Large intestine (tissue), 3 donors: ENCODE results near the gene MGAT3. TPM values are rescaled to one million over a fixed set of nuclear protein-coding genes. Genes with fewer than 3 reads are reported as not detected.
A peak's percentile ranks its signal among the peaks of the same experiment; 100 is the strongest.

Experiments
- DNase-seq, 2 donors: peaks; one replicate each; pipeline versions ENCODE4 v3.0.0 to v3.0.0-alpha.2; 2013
- H3K27ac ChIP-seq: one replicate; pipeline ENCODE4 v1.5.1; 2013; ENCODE audit warnings: low read length
- H3K27me3 ChIP-seq: 2 replicates; pipeline ENCODE4 v1.6.1; 2013; ENCODE audit warnings: low read length; ENCODE audit not compliant: control insufficient read depth, insufficient read depth
- H3K36me3 ChIP-seq: 2 replicates; pipeline ENCODE4 v1.6.1; 2013; ENCODE audit warnings: low read length; ENCODE audit not compliant: control insufficient read depth, insufficient read depth
- H3K4me1 ChIP-seq: one replicate; pipeline ENCODE4 v1.6.1; 2013; ENCODE audit warnings: low read length; ENCODE audit not compliant: control insufficient read depth, insufficient read depth
- H3K4me3 ChIP-seq: one replicate; pipeline ENCODE4 v1.5.1; 2013; ENCODE audit warnings: low read length
- H3K9me3 ChIP-seq: one replicate; pipeline ENCODE4 v1.6.1; 2013; ENCODE audit warnings: mild to moderate bottlenecking, low read depth, low read length, moderate library complexity; ENCODE audit not compliant: control insufficient read depth
- WGBS: methylation state at CpG from one replicate; pipeline ENCODE4 v1.1.5; 2013; ENCODE audit warnings: low lambda C conversion rate; ENCODE audit not compliant: insufficient coverage; 5-methylcytosine and 5-hydroxymethylcytosine counted together
- polyA plus RNA-seq: library from polyadenylated mRNA; unstranded; fragments of 120-200 nt; gene quantifications from one replicate; pipeline ENCODE4 v1.2.1, GENCODE V29; 2013

The MGAT3 gene
- polyA plus RNA-seq, 1 donor: 24.1 TPM

DNA sequence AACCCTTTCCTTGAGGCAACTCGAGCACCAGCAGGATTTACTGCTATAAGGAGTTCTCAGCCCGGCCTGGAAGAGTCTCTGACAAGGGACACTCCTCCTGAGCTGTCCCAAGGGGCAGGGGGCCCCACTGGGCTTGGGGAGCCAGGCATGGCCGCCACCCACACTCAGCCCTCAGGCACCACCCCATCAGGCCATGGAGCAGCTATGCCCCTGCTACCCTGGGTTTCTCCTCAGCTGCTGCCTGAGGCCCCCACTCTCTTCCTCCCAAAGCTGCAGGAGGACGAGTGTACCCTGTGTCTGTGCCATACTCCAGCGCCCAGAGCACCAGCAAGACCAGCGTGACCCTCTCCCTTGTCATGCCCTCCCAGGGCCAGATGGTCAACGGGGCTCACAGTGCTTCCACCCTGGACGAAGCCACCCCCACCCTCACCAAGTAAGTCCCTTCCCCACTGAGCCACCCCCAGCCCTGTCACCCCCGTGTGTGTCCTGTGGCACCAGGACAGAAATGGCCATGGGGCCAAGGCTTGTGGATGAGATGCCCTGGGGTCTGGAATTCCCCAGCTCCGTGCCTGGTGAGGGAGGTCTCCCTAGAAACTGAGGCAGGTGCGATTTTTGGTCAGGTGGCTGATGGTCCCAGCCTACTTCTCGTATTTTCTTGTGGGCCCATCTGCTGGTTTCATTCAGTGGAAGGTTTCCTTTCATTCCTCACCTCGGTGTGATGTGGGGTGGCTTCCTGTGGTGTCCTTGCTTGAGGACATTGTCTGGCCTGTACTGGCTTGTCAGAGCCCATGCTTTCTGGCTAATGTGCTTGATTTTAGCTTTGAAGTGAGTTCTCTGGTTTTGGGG lies 28.8 kb upstream of the MGAT3 start:
- Histone ChIP-seq H3K4me1 (no peaks in the 10 kb centered on the region), H3K9me3 (no peaks in the 10 kb centered on the region), H3K4me3 (no peak overlapping the region), H3K36me3 (peaks cover 73% of the 10 kb centered on the region), H3K27me3 (no peaks in the 10 kb centered on the region), H3K27ac (no peak overlapping the region)
- WGBS: no CpG with 5 or more reads among the region's 13 CpGs
- DNase-seq: no peak

DNA sequence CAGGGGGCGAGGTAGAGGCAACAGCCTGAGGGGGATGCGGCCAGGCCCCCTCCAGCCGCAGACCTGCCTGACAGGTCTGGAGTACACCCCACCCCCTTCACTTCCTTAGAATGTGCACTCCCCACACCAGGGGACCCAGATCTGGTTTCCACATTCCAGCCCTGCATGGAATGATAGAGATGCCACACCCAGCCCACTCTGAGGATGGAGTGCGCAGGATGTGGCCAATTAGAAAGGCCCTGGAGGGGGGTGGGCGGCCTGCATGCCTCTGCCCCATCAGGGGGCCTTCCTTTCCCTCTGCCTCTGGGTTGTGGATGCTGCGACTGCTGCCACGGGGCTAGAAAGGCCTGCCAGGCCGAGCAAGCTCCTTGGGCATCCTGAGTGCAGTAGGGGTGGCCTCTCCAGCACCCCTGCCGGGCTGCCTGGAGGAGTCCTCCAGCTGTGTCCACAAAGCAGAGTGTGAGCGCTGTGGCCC lies 28.2 kb upstream of the MGAT3 start:
- Histone ChIP-seq H3K9me3 (no peaks in the 10 kb centered on the region), H3K4me1 (no peaks in the 10 kb centered on the region), H3K27me3 (no peaks in the 10 kb centered on the region), H3K4me3 (no peak overlapping the region), H3K27ac (no peak overlapping the region), H3K36me3 (peaks cover 75% of the 10 kb centered on the region)
- no CpG with 5 or more reads among the region's 10 CpGs for WGBS
- DNase-seq: no peak

DNA sequence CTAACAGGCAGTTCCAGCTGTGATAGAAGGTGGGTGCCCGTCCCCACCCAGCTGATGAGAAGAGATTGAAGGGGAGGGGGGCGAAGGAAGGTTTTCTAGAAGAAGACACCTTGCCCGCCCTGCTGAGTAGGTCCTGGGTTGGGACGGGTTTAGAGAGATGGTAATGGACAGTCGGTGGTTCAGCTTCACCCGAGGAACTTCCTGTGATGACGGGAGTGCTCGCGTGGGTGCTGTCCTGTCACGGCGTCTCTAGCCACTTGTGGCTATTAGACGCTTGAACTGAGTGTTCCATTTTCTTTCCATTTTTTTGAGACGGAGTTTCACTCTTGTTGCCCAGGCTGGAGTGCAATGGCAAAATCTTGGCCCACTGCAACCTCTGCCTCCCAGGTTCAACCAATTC lies 27.6 kb upstream of the MGAT3 start:
- no peak for DNase-seq
- H3K4me1 ChIP-seq: no peaks in the 10 kb centered on the region
- no peaks in the 10 kb centered on the region for H3K27me3 ChIP-seq
- peaks cover 74% of the 10 kb centered on the region for H3K36me3 ChIP-seq
- H3K4me3 ChIP-seq: no peak overlapping the region
- H3K9me3 ChIP-seq: no peaks in the 10 kb centered on the region
- no peak overlapping the region for H3K27ac ChIP-seq
- no CpG with 5 or more reads among the region's 13 CpGs for WGBS

DNA sequence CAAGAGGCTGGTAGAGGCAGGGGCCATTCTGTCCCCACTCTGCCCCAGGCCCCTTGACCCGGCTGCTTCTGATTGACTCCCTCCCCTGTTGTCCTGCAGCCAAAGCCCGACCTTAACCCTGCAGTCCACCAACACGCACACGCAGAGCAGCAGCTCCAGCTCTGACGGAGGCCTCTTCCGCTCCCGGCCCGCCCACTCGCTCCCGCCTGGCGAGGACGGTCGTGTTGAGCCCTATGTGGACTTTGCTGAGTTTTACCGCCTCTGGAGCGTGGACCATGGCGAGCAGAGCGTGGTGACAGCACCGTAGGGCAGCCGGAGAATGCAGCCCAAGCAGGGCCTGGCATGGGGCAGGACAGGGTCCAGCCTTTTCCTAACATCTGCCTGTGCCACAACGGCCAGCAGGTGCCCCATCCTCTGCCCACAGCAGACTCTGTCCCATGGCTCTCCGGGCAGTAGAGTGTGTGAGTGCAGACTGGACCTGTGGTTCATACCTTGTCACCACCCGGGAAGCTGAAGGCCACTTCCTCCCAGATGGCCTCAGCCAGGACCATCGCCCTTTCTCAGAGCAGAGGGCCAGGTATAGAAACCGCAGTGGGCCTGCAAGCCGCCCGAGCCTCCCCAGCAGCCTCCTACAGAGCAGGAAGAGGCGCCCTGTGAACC lies 26.8 kb upstream of the MGAT3 start:
- WGBS: no CpG with 5 or more reads among the region's 27 CpGs
- no peaks in the 10 kb centered on the region for H3K4me1 ChIP-seq
- no peak for DNase-seq
- H3K4me3 ChIP-seq: no peak overlapping the region
- H3K9me3 ChIP-seq: no peaks in the 10 kb centered on the region
- H3K36me3 ChIP-seq: peaks cover 79% of the 10 kb centered on the region
- no peaks in the 10 kb centered on the region for H3K27me3 ChIP-seq
- no peak overlapping the region for H3K27ac ChIP-seq

DNA sequence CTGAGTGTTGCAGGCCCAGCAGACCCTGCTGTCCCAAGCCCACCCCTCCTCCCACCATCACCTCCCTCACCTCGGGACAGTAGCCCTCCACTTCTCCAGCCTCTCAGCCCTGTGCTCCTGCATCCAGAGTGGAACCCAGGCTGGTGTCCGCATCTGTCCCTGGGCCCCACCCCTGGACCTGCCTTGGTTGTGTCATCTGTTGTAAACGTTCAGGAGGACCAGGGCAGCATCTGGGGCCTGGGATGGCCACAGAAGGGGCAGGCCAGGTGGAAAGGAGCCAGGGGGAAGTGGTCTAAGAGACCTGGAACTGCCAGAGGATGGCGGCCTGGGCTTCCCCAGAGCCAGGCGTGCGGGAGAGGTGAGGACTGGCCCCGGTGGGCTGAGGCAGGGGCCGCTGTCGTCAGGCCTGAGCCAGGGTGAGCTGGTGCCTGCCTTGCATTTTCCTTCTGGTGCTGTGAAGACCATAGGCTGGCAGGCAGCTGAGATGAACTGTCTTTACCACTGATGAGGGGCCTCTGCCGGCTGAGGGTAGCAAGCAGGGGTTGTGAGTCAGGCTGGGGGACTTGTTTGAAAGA lies 26.1 kb upstream of the MGAT3 start:
- no peak for DNase-seq
- Histone ChIP-seq H3K36me3 (peaks cover 79% of the 10 kb centered on the region), H3K9me3 (no peaks in the 10 kb centered on the region), H3K27me3 (no peaks in the 10 kb centered on the region), H3K27ac (no peak overlapping the region), H3K4me1 (no peaks in the 10 kb centered on the region), H3K4me3 (no peak overlapping the region)
- no CpG with 5 or more reads among the region's 10 CpGs for WGBS

DNA sequence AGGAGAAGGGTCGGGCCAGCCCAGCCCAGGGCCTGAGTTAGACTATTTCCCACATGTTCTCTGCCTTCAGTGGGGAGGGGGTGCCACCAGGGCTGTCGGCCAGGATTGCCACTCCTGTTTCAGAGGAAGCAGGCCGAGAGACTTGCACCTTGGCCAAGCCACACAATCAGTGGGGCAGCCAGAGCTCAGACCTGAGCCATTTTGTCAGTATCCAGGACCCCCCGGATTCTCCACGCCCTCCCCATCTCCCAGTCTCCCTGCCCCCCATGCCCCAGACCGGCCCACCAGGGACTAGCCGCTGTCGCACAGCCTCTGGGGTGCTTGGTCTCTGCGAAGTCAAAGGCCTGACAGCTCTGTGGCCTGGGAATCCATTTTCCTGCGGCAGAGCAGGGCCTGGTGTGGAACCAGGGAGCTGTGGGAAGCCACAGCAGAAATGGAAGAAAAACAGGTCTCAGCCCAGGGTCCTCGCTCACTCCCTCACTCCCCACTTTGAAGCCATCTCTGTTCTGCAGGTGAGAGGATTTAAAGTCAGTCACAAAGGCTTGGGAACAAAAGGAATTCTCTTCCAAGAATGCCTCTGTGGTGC lies 25.5 kb upstream of the MGAT3 start:
- Histone ChIP-seq H3K27me3 (no peaks in the 10 kb centered on the region), H3K27ac (peak overlapping the region; percentile 17), H3K36me3 (peaks cover 73% of the 10 kb centered on the region), H3K9me3 (no peaks in the 10 kb centered on the region), H3K4me3 (no peak overlapping the region), H3K4me1 (no peaks in the 10 kb centered on the region)
- no CpG with 5 or more reads among the region's 11 CpGs for WGBS
- no peak for DNase-seq

DNA sequence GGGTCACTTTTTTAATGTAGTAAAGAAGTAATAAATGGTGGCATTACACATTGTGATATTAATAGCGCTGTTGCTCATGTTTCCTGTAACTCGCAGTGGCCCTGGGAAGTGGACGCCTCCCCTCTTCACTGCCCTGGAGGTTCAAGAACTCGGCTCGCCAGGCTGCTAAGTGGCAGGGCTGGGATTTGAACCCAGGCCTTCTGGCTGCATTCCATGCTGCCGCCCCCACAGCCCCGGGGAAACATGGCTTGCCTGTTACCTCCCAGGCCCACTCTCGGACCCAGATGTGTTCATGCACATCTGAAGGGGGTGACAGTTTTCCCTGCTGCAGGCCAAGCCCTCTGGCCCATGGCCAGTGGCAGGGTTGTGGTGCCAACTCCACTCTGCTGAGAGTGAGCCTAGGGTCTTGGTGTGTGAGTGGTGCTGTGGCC lies 25.0 kb upstream of the MGAT3 start:
- Histone ChIP-seq H3K27ac (no peak overlapping the region), H3K9me3 (no peaks in the 10 kb centered on the region), H3K4me3 (no peak overlapping the region), H3K4me1 (no peaks in the 10 kb centered on the region), H3K27me3 (no peaks in the 10 kb centered on the region), H3K36me3 (peaks cover 68% of the 10 kb centered on the region)
- no CpG with 5 or more reads among the region's 8 CpGs for WGBS
- no peak for DNase-seq

DNA sequence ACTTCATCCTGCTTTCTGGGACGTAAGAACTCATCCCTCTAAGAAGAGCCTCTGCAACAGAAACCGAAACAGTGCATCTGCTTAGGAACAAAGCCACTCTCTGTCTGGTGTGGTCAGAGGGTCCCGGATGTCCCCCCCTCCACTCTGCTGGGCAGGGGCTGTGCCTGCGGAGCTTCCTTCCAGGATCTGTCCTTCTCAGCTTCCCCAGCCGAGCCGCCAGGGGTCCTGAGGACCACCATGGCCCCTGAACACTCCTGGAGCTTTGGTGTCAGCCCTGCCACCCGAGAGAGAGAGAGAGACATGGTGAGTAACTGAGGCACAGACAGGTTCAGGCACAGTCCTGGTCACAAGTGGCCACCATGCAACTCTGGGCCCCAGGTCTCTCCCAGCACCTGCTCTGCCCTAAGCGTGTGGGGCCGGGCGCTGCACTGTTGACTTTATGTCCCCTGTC lies 24.4 kb upstream of the MGAT3 start:
- H3K9me3 ChIP-seq: no peaks in the 10 kb centered on the region
- no peak overlapping the region for H3K4me3 ChIP-seq
- H3K4me1 ChIP-seq: peaks cover 1% of the 10 kb centered on the region
- no CpG with 5 or more reads among the region's 10 CpGs for WGBS
- H3K36me3 ChIP-seq: peaks cover 63% of the 10 kb centered on the region
- DNase-seq: no peak
- no peak overlapping the region for H3K27ac ChIP-seq
- H3K27me3 ChIP-seq: no peaks in the 10 kb centered on the region

DNA sequence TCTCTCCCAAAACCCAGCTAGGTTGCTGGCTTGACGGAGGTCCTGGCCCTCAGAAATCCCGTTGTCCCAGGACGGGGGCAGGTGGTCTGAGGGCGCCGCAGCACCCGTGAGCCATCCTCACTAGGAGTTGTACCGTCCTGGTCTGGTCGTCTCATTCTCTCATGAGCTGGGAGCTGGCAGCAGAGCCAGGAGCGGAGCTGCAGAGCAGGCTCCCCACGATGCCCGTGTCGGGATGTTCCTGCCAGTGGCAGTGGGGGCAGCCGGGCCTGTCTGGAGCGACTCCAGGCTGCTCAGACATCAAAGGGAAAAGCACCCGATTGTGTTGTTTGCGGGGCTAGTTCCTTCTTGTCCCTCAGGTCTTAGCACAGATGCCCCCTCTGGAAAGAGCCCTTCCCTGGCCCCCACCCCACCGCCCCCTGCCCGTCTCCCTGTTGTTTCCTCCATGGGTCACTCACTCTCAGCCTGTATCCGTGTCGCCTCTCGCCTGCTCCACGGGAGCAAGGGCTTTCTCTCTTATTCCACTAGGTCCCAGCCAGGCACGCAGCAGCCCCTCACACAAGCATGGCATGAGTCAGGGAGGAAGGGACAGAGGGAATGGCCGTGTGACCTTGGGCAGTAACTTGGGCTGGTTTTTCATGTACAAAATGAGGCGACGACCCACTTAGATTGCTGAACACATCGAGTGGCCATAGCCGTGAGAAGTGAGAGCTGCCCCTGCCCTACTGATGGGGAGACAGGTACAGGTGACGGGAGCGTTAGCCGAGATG lies 23.2 kb upstream of the MGAT3 start:
- Histone ChIP-seq H3K9me3 (no peaks in the 10 kb centered on the region), H3K4me1 (peaks cover 6% of the 10 kb centered on the region), H3K36me3 (peaks cover 50% of the 10 kb centered on the region), H3K27ac (no peak overlapping the region), H3K4me3 (no peak overlapping the region), H3K27me3 (no peaks in the 10 kb centered on the region)
- no peak for DNase-seq
- WGBS: no CpG with 5 or more reads among the region's 31 CpGs

DNA sequence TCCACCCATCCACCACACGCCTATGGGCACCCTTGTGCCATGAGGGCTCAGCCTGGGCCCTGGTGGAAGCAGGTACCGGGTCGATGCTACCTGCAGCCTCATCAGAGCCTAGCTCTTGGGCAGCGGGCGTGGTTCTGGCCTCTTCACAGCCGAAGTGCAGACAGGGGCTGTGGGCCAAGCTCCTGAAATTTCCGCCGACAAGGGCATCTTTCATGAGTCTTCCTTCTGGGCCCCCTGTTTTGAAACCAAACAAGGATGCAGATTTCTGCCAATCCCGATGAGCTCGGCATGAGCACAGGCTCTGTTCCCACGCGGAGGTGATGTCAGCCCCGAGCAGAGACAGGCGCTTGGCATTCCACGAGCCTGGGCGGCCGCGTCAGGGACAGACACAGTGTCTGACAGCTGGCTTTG lies 22.6 kb upstream of the MGAT3 start:
- no peaks in the 10 kb centered on the region for H3K27me3 ChIP-seq
- H3K36me3 ChIP-seq: peaks cover 45% of the 10 kb centered on the region
- no peak overlapping the region for H3K4me3 ChIP-seq
- no peak overlapping the region for H3K27ac ChIP-seq
- WGBS: no CpG with 5 or more reads among the region's 18 CpGs
- H3K4me1 ChIP-seq: peaks cover 6% of the 10 kb centered on the region
- no peaks in the 10 kb centered on the region for H3K9me3 ChIP-seq
- no peak for DNase-seq
